Mucosa of descending colon (tissue), 3 donors: ENCODE measurements around the gene NPTXR. TPM values are rescaled to one million over a fixed set of nuclear protein-coding genes. Genes with fewer than 3 reads are reported as not detected.

ENCODE experiments used
- ATAC-seq: fragments of 200-7000 bp; cut with Tn5 transposase; one replicate; pipeline ENCODE4 v1.9.1; 2020; ENCODE audit warnings: mild to moderate bottlenecking, moderate library complexity
- DNase-seq, 3 donors: peaks; one replicate each; pipeline ENCODE4 v3.0.0-alpha.2; 2020
- H3K36me3 ChIP-seq: fragments of 200-600 bp; one replicate; pipeline ENCODE4 v1.8.0; 2021; ENCODE audit warnings: low read depth, mild to moderate bottlenecking
- H3K4me1 ChIP-seq: fragments of 200-600 bp; one replicate; pipeline ENCODE4 v1.8.0; 2021; ENCODE audit warnings: low read depth, mild to moderate bottlenecking
- H3K4me3 ChIP-seq: fragments of 200-600 bp; one replicate; pipeline ENCODE4 v1.8.0; 2021; ENCODE audit warnings: mild to moderate bottlenecking
- H3K9me3 ChIP-seq: fragments of 200-600 bp; one replicate; pipeline ENCODE4 v1.8.0; 2021; ENCODE audit warnings: mild to moderate bottlenecking
- intact Hi-C, 2 donors: fragments of 100-400 bp; cut with DNase I in 1 of 2; cut with micrococcal nuclease in 1 of 2; formaldehyde crosslinking; loops; one replicate each; pipeline versions ENCODE4 v1.11.0 to v1.11.1; 2022; cut with DNase I, micrococcal nuclease
- total RNA-seq, 3 donors: library from RNA; stranded (reverse); fragmentation: NEBNext Ultra II Directional in 2 of 3; extraction: Animal tissue kit (Norgen Biotek cat#: 25700) in 2 of 3; gene quantifications; one replicate each; pipeline versions ENCODE4 v1.2.1 to v1.2.4, GENCODE V29; 2021 to 2023
- TF ChIP-seq, protein P1 (sequence below): fragments of 200-600 bp; IDR thresholded peaks from one replicate; pipeline ENCODE4 v1.8.0; 2022; ENCODE audit warnings: antibody characterized with exemption, mild to moderate bottlenecking
- donor health status: DM: no; HTN: no; CAD: no; lungs with moderate emphysema.
- donor health status: DM: no; HTN: no; CAD: no.
- donor health status: DM: no; HTN: yes; CAD: no.

The NPTXR gene
- total RNA-seq, 3 donors from 2014 or later = 0.84 to 15.5 (median 1.2) TPM

DNA sequence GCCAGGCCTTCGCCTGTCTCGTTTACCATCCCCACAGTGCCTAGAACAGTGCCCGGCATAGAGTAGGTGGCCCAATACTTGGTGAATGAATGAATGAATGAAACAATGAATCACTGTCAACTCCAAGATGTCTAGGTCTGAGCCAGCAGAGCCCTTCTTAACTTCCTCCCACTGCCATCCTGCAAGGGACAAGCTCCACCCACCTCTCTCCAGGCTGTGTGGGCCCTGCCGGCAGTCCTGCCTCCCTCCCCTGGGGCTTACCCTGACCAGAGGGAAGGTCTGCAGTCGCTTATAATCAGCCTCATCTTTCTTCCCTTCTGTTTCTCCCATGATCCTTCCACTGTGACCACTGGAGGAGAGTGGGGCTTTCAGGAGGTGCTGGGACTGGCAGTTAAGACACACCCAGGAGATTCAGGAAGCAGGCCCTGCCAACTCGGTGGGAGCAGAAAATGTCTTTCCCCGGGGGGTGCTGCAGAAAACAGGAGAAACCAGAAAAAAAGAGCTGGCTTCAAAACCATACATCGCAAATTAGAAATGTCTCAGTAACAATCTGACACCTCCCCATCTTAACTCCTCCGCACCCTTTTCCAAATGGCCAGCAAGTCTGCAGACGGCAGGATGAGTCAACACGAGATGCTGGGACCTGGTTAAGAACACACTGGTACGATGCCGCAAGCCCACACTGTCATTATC, 61.3 kb downstream of the NPTXR start:
- TF ChIP-seq, protein P1, sequence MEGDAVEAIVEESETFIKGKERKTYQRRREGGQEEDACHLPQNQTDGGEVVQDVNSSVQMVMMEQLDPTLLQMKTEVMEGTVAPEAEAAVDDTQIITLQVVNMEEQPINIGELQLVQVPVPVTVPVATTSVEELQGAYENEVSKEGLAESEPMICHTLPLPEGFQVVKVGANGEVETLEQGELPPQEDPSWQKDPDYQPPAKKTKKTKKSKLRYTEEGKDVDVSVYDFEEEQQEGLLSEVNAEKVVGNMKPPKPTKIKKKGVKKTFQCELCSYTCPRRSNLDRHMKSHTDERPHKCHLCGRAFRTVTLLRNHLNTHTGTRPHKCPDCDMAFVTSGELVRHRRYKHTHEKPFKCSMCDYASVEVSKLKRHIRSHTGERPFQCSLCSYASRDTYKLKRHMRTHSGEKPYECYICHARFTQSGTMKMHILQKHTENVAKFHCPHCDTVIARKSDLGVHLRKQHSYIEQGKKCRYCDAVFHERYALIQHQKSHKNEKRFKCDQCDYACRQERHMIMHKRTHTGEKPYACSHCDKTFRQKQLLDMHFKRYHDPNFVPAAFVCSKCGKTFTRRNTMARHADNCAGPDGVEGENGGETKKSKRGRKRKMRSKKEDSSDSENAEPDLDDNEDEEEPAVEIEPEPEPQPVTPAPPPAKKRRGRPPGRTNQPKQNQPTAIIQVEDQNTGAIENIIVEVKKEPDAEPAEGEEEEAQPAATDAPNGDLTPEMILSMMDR = no peak
- Histone ChIP-seq H3K36me3 (no peaks in the 10 kb centered on the region), H3K4me1 (no peaks in the 10 kb centered on the region), H3K4me3 (no peak overlapping the region), H3K9me3 (no peaks in the 10 kb centered on the region)
- ATAC-seq = peak; percentile 16
- no peak for DNase-seq
- intact Hi-C loops = no loop called here

- TF ChIP-seq, protein P1 = no peak
- intact Hi-C loops = no loop called here
Observed at GRCh38 chr22:38781033-38781432, 62.8 kb downstream of the NPTXR start.

GRCh38 chr22:38777087-38777671, 66.6 kb downstream of the NPTXR start:
- Histone ChIP-seq H3K9me3 (no peaks in the 10 kb centered on the region), H3K4me1 (no peaks in the 10 kb centered on the region), H3K36me3 (no peaks in the 10 kb centered on the region), H3K4me3 (no peak overlapping the region)
- TF ChIP-seq, protein P1 = no peak
- ATAC-seq = no peak
- intact Hi-C loops = no loop called here
- DNase-seq = no peak

More at GRCh38 chr22:38781033-38781432, 62.8 kb downstream of the NPTXR start:
- H3K4me3 ChIP-seq = no peak overlapping the region
- H3K36me3 ChIP-seq = no peaks in the 10 kb centered on the region
- ATAC-seq = no peak
- H3K9me3 ChIP-seq = no peaks in the 10 kb centered on the region
- DNase-seq = no peak
- no peaks in the 10 kb centered on the region for H3K4me1 ChIP-seq

- DNase-seq (no peak), ATAC-seq (no peak)
- Histone ChIP-seq H3K4me3 (no peak overlapping the region), H3K36me3 (no peaks in the 10 kb centered on the region), H3K4me1 (no peaks in the 10 kb centered on the region), H3K9me3 (no peaks in the 10 kb centered on the region)
- intact Hi-C loops = no loop called here
- TF ChIP-seq, protein P1 = no peak
Observed at GRCh38 chr22:38776086-38776485, 67.7 kb downstream of the NPTXR start.

- no peak overlapping the region for H3K4me3 ChIP-seq
- DNase-seq (no peak), ATAC-seq (no peak)
- no peaks in the 10 kb centered on the region for H3K4me1 ChIP-seq
- H3K9me3 ChIP-seq = no peaks in the 10 kb centered on the region
- intact Hi-C loops = no loop called here
- TF ChIP-seq, protein P1 = no peak
- no peaks in the 10 kb centered on the region for H3K36me3 ChIP-seq
Observed at GRCh38 chr22:38775656-38776055, 68.2 kb downstream of the NPTXR start.
